ENCODE results near the gene SUN3. TPM values are rescaled to one million over a fixed set of nuclear protein-coding genes. Genes with fewer than 3 reads are reported as not detected.

SUN3 gene
- total and polyA plus RNA-seq, 10 of the 15 experiments (the other 5 are each of a cell fraction or from before 2014, with no cell fraction given) = 0.29 to 0.48 TPM; not detected in 8

GRCh38 chr7:48074204-48074654, 45.3 kb upstream of the SUN3 start (continued):
- TF ChIP-seq NFYB (IDR thresholded peaks at IDR 0.05; ENCODE audit: insufficient read depth, low read depth, low read length) = no peak
- TF ChIP-seq ZNF24 (IDR thresholded peaks at IDR 0.05) = no peak
- TF ChIP-seq PAX5 (IDR thresholded peaks at IDR 0.05; ENCODE audit: borderline replicate concordance, low read depth, low read length) = no peak
- TF ChIP-seq MLLT1 (IDR thresholded peaks at IDR 0.05) = no peak
- no peak for TF ChIP-seq ZNF274 (IDR thresholded peaks at IDR 0.05; ENCODE audit: insufficient read depth, insufficient read length)

DNA sequence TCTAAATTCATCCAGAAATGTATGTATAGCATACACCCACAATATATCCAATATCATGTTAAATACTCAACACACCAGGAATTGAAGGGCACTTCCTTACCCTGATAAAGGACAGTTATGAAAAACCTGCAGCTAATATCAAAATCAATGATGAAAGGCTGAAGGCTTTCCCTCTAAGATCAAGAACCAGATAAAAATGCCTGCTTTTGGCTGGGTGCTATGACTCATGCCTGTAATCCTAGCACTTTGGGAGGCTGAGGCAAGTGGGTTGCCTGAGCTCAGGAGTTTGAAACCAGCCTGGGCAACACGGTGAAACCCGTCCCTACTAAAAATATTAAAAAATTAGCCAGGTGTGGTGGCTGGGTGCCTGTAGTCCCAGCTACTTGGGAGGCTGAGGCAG, 38.6 kb upstream of the SUN3 start:
- CTCF ChIA-PET = no interaction called here
- H3K27me3 ChIP-seq (replicated peaks in 1 of 2; ENCODE audit: control insufficient read depth in 2 of 2, insufficient read depth in 2 of 2, low read length in 1 of 2) = no peaks in the 10 kb centered on the region
- intact Hi-C loops (cut with micrococcal nuclease; ENCODE audit: unreplicated experiment) = no loop called here
- RAD21 ChIA-PET (ENCODE audit: unreplicated experiment) = no interaction called here
- SMC1A ChIA-PET (ENCODE audit: uncharacterized antibody, unreplicated experiment) = no interaction called here
- DNase-seq (ENCODE audit: low read depth, low spot score) (no peak), ATAC-seq (no peak), FAIRE-seq (no peak)
- no peaks in the 10 kb centered on the region for H3K36me3 ChIP-seq (ENCODE audit: control insufficient read depth in 2 of 2, insufficient read depth in 2 of 2, low read length in 1 of 2)
- H3K27ac ChIP-seq (ENCODE audit: control insufficient read depth, insufficient read depth) = no peak overlapping the region
- H3K4me3 ChIP-seq = no peak overlapping the region
- H3K79me2 ChIP-seq (ENCODE audit: control insufficient read depth, insufficient read depth, low read length) = no peaks in the 10 kb centered on the region
- POLR2A ChIA-PET = no interaction called here
- no peak overlapping the region for H2AFZ ChIP-seq (ENCODE audit: control insufficient read depth, low read depth, low read length)
- no peaks in the 10 kb centered on the region for H4K20me1 ChIP-seq (ENCODE audit: control insufficient read depth, insufficient read depth)
- H3K9ac ChIP-seq (ENCODE audit: control insufficient read depth, insufficient read depth, low read length) = no peak overlapping the region
- BruUV-seq (replicated peaks) = no TSS peak
- TF ChIP-seq MAX (IDR thresholded peaks at IDR 0.05; ENCODE audit: low read depth, low read length) = no peak
- TF ChIP-seq STAT1 (conservative IDR thresholded peaks at IDR 0.05) = no peak
- no peak for TF ChIP-seq POLR2AphosphoS2 (IDR thresholded peaks at IDR 0.05; ENCODE audit: low read depth, low read length)
- TF ChIP-seq NR2F1 (conservative IDR thresholded peaks at IDR 0.05) = no peak
- TF ChIP-seq KDM1A (IDR thresholded peaks at IDR 0.05; ENCODE audit: borderline replicate concordance) = no peak
- no peak for TF ChIP-seq EZH2 (IDR thresholded peaks at IDR 0.05; ENCODE audit: borderline replicate concordance, control insufficient read depth, low read depth, low read length)
- TF ChIP-seq ZSCAN29 (IDR thresholded peaks at IDR 0.05) = no peak
- TF ChIP-seq EGR1 (IDR thresholded peaks at IDR 0.05; ENCODE audit: borderline replicate concordance in 1 of 2, low read depth in 2 of 2, low read length in 2 of 2) = no peak
- TF ChIP-seq EP300 (IDR thresholded peaks at IDR 0.05; ENCODE audit: borderline replicate concordance in 1 of 2, control insufficient read depth in 1 of 2, low read depth in 2 of 2, low read length in 2 of 2) = no peak
- no peak for TF ChIP-seq BMI1 (IDR thresholded peaks at IDR 0.05; ENCODE audit: borderline replicate concordance)
- TF ChIP-seq, protein P1, sequence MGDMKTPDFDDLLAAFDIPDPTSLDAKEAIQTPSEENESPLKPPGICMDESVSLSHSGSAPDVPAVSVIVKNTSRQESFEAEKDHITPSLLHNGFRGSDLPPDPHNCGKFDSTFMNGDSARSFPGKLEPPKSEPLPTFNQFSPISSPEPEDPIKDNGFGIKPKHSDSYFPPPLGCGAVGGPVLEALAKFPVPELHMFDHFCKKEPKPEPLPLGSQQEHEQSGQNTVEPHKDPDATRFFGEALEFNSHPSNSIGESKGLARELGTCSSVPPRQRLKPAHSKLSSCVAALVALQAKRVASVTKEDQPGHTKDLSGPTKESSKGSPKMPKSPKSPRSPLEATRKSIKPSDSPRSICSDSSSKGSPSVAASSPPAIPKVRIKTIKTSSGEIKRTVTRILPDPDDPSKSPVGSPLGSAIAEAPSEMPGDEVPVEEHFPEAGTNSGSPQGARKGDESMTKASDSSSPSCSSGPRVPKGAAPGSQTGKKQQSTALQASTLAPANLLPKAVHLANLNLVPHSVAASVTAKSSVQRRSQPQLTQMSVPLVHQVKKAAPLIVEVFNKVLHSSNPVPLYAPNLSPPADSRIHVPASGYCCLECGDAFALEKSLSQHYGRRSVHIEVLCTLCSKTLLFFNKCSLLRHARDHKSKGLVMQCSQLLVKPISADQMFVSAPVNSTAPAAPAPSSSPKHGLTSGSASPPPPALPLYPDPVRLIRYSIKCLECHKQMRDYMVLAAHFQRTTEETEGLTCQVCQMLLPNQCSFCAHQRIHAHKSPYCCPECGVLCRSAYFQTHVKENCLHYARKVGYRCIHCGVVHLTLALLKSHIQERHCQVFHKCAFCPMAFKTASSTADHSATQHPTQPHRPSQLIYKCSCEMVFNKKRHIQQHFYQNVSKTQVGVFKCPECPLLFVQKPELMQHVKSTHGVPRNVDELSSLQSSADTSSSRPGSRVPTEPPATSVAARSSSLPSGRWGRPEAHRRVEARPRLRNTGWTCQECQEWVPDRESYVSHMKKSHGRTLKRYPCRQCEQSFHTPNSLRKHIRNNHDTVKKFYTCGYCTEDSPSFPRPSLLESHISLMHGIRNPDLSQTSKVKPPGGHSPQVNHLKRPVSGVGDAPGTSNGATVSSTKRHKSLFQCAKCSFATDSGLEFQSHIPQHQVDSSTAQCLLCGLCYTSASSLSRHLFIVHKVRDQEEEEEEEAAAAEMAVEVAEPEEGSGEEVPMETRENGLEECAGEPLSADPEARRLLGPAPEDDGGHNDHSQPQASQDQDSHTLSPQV (IDR thresholded peaks at IDR 0.05) = no peak
- TF ChIP-seq, protein P2, sequence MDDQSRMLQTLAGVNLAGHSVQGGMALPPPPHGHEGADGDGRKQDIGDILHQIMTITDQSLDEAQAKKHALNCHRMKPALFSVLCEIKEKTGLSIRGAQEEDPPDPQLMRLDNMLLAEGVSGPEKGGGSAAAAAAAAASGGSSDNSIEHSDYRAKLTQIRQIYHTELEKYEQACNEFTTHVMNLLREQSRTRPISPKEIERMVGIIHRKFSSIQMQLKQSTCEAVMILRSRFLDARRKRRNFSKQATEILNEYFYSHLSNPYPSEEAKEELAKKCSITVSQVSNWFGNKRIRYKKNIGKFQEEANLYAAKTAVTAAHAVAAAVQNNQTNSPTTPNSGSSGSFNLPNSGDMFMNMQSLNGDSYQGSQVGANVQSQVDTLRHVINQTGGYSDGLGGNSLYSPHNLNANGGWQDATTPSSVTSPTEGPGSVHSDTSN (IDR thresholded peaks at IDR 0.05; ENCODE audit: insufficient replicate concordance, low read depth, low read length) = no peak
- WGBS (ENCODE audit: insufficient coverage, insufficient replicate concordance, low lambda C conversion rate, missing lambda C conversion rate) = 82% methylated on average over 2 of the region's 2 CpGs
- in situ Hi-C loops (cut with MboI) = no loop called here
- H3K4me1 ChIP-seq (ENCODE audit: control insufficient read depth, insufficient read depth, low read length) = no peaks in the 10 kb centered on the region
- no peaks in the 10 kb centered on the region for H3K9me3 ChIP-seq (replicated peaks; ENCODE audit: control insufficient read depth, insufficient read depth, low read length)
- no peak overlapping the region for H3K4me2 ChIP-seq (ENCODE audit: control insufficient read depth, insufficient read depth)

Data from GM12878 (cell line).